Skin epidermis (tissue), 12 donors: ENCODE measurements around the gene CLIP3.
"Not testable (repeated sequence)": the region's sequence is repeated elsewhere in the genome, so short reads cannot be mapped to it uniquely, and the experiment has no call there.

Source experiments
- H3K27ac ChIP-seq, 21 experiments: fragments of 200-600 bp; sonication (generic) in 11 of 21; one replicate each; pipeline ENCODE4 v1.5.0; 2020; ENCODE audit warnings: mild to moderate bottlenecking in 3 of 21, inconsistent platforms in 2 of 21, moderate library complexity in 2 of 21
- H3K4me3 ChIP-seq, 7 experiments: fragments of 200-600 bp; sonication (generic) in 2 of 7; one replicate each; pipeline ENCODE4 v1.5.0; 2020; ENCODE audit warnings: inconsistent platforms in 2 of 7, mild to moderate bottlenecking in 2 of 7, moderate library complexity in 1 of 7

Gene CLIP3

DNA sequence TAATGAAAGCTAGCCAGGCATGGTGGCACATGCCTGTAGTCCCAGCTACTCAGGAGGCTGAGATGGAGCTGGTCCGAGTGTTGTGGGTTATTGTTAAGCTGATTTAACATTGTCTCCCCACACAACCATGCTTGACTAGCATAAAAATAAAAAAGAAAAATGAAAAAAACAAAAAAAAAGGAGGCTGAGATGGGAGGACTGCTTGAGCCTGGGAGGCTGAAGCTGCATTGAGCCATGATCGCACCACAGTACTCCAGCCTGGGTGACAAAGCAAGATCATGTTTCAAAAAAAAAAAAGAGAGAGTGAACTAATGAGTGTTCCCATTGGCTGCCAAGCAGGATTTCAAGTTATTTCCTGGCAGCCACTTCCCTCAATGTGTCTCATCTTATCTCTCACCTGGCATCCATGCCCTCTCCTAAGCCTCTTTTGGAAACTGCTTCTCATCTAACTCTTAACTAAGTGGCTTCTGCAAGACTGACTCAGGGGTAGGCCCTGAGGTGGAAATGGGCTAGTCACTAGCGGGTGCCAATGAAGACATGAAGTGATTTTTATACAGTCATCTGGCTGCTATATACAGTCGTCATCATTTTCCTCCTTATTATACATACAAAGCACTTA, 16.5 kb upstream of the CLIP3 start:
- no peak overlapping the region for H3K4me3 ChIP-seq
- peak overlapping the region in 4 of 21 experiments; percentile 6 to 51 (median 34) for H3K27ac ChIP-seq

GRCh38 chr19:36047835-36048234, 15.2 kb upstream of the CLIP3 start:
- no peak overlapping the region for H3K27ac ChIP-seq

GRCh38 chr19:36046443-36047050, 13.9 kb upstream of the CLIP3 start:
- Histone ChIP-seq H3K27ac (no peak overlapping the region), H3K4me3 (no peak overlapping the region)

More at GRCh38 chr19:36047835-36048234, 15.2 kb upstream of the CLIP3 start:
- H3K4me3 ChIP-seq = no peak overlapping the region

- Histone ChIP-seq H3K4me3 (no peak overlapping the region), H3K27ac (no peak overlapping the region)
Observed at GRCh38 chr19:36043952-36044351, 11.3 kb upstream of the CLIP3 start.

GRCh38 chr19:36041831-36042230, 9.2 kb upstream of the CLIP3 start:
- Histone ChIP-seq H3K27ac (peak overlapping the region in 2 of 21 experiments; percentile 2 to 8), H3K4me3 (no peak overlapping the region)

DNA sequence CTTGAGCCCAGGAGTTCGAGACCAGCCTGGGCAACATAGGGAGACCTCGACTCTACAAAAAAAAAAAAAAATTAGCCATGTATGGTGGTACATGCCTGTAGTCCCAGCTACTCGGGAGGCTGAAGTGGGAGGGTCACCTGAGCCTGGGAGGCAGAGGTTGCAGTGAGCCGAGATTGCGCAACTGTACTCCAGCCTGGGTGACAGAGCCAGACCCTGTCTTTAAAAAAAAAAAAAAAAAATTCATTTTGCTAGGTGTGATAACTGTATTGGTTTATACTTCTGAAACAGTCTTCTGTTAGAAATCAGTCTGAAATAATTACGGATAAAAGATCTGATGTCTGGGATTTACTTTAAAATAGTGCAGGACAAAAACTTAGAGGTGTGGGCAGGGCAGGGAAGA, 8.4 kb upstream of the CLIP3 start:
- H3K27ac ChIP-seq, H3K4me3 ChIP-seq: not testable (repeated sequence)

GRCh38 chr19:36040495-36040894, 7.8 kb upstream of the CLIP3 start:
- Histone ChIP-seq H3K27ac (no peak overlapping the region), H3K4me3 (no peak overlapping the region)

DNA sequence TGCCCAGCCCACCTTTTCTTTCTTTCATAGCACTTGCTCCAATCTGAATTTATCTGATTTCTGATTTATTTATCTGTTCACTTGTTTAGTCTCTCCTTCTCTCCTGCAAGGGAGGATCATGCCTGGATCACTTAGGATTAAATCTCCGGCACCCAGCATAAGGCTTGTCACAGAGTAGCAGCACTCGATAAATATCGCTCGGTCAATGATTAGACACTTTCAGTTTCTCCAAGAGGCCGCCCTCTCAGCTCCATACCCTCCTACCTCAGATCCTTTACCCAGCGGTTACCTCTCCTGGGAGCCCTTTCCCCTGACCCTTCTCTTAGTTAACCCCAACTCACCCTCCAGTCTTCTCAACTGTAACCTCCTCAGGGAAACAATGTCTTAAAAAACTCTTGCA, 1.4 kb downstream of the CLIP3 start:
- Histone ChIP-seq H3K27ac (no peak overlapping the region), H3K4me3 (no peak overlapping the region)

DNA sequence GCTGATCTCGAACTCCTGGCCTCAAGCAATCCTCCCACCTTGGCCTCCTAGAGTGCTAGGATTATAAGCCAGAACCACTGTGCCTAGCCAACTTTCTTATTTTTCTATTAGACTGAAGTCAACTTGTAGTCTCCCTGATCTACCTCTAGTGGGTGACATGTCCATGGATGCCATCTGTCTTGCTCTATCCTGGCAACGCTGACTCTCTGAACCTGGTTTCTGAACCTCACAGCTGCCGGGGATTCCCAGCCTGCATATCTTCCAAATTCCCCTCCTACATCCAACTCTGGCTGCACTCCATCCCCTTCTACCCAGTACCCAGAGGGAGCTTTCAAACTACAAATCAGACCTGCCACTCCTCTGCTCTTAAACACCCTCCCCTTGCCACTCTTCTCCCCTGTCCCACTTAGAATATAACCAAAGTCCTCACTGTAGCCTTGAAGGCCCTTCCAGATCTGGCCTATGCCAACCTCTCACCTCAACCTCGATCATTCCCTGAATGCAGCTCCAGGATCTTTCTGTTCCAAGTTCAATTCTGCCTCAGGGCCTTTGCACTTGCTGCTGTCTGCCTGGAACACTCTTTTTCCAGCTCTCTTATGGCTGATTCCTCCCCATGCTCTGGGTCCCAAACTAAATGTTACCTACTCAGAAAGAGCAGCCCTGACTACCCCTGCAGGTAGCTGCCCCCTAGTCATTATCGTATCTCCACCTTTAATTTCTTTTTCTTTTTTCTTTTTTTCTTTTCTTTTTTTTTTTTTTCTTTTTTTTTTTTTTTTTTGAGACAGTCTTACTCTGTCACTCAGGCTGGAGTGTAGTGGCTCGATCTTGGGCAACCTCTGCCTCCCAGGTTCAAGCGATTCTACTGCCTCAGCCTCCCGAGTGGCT, 2.2 kb downstream of the CLIP3 start:
- no peak overlapping the region for H3K4me3 ChIP-seq
- peak overlapping the region in 1 of 21 experiments; percentile 3 for H3K27ac ChIP-seq

GRCh38 chr19:36028313-36029041, 4.2 kb downstream of the CLIP3 start:
- H3K27ac ChIP-seq = no peak overlapping the region
- H3K4me3 ChIP-seq = no peak overlapping the region

GRCh38 chr19:36027696-36028095, 5.0 kb downstream of the CLIP3 start:
- Histone ChIP-seq H3K27ac (no peak overlapping the region), H3K4me3 (no peak overlapping the region)

GRCh38 chr19:36026091-36026876, 6.4 kb downstream of the CLIP3 start:
- H3K27ac ChIP-seq = no peak overlapping the region
- H3K4me3 ChIP-seq = no peak overlapping the region

- Histone ChIP-seq H3K27ac (no peak overlapping the region), H3K4me3 (no peak overlapping the region)
Observed at GRCh38 chr19:36025541-36025940, 7.1 kb downstream of the CLIP3 start.

DNA sequence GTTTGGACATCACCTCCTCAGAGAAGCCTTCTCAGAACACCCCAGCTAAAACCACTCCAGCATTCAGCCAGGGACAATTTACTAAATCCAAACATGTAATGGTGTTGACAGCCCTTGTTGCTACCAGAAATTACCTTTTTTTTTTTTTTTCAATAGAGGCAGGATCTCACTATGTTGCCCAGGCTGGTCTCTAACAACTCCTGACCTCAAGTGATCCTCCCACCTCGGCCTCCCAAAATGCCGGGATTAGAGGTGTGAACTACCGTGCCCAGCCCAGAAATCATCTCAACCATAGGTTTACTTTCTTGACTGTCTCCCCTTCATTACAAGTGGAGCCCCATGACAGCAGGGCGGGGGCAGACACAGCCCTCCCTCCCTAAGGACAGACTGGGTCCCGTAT, 9.2 kb downstream of the CLIP3 start:
- Histone ChIP-seq H3K4me3 (no peak overlapping the region), H3K27ac (no peak overlapping the region)

GRCh38 chr19:36019061-36019670, 13.5 kb downstream of the CLIP3 start:
- Histone ChIP-seq H3K27ac (no peak overlapping the region), H3K4me3 (no peak overlapping the region)

GRCh38 chr19:36014012-36014924, 18.4 kb downstream of the CLIP3 start, which contains the start of gene ALKBH6:
Gene ALKBH6, minus strand, starts transcription at chr19:36014213. Its CDS starts 816 bp downstream, at chr19:36013397.
- peak within 1 kb of the TSS; percentile 54 to 75 (median 67) for H3K4me3 ChIP-seq
- H3K27ac ChIP-seq = peak within 1 kb of the TSS; percentile 44 to 95 (median 86)

DNA sequence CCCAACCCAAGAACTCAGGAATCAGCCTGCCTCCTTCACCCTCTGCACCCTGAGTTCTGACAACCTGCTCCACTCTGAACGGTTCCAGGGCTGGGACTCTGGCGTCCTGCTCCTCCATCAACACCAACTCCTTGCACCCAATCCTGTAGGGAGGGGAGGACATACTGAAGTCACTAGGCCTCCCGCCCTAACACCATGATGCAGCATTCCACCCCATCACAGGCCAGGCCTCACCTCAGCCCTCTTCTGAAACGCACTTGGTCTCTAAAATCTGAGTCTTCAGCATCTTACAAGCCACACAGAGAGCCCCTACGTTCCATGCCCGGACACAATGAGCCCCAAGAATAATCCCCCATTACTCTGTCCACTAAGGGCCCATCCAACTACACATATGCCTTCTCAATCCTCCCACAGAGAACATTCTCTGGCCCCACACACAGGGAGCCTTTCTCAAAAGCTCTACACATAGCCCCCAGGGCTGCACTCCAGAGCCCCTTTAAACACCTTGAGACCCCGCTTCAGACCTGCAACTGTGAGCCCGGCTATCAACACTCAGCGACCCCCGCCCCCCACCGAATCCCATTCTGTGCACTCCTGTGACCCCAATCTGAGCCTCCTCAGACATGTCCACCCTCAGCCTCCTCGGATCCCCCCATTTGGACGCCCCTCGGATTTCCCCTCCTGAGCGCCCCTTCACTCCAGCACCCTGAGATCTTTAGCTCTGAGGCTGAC, 19.2 kb downstream of the CLIP3 start:
- Histone ChIP-seq H3K27ac (peak overlapping the region; percentile 44 to 95 (median 86)), H3K4me3 (peak overlapping the region; percentile 54 to 75 (median 67))
